Gastrocnemius medialis (tissue), 4 donors: ENCODE measurements around the gene SMURF2. TPM values are rescaled to one million over a fixed set of nuclear protein-coding genes. Genes with fewer than 3 reads are reported as not detected.

ENCODE experiments used
- ATAC-seq, 2 donors: fragments of 150-250 bp; one replicate each; pipeline ENCODE4 v1.9.1; 2016
- DNase-seq, 2 donors: peaks; one replicate each; pipeline ENCODE4 v3.0.0-alpha.2; 2019
- H3K27ac ChIP-seq, 4 donors: fragments of 200-600 bp; sonication (generic); 1 replicate in 1 of 4; 2 replicates in 3 of 4; pipeline ENCODE4 v1.5.1; 2016 to 2018; ENCODE audit warnings: mild to moderate bottlenecking in 2 of 4, moderate library complexity in 1 of 4
- H3K27me3 ChIP-seq, 3 donors: fragments of 200-600 bp; sonication (generic) in 2 of 3; 1 replicate in 1 of 3; 2 replicates in 2 of 3; pipeline versions ENCODE4 v1.5.1 to v1.6.0; 2016 to 2019; ENCODE audit warnings: mild to moderate bottlenecking in 1 of 3, moderate library complexity in 1 of 3
- H3K36me3 ChIP-seq, 2 donors: fragments of 200-600 bp; sonication (generic) in 1 of 2; one replicate each; pipeline ENCODE4 v1.5.1; 2017 to 2018
- H3K4me1 ChIP-seq, 2 donors: fragments of 200-600 bp; sonication (generic) in 1 of 2; one replicate each; pipeline ENCODE4 v1.5.1; 2016 to 2017; ENCODE audit warnings: mild to moderate bottlenecking in 2 of 2
- H3K4me3 ChIP-seq, 4 donors: fragments of 200-600 bp; sonication (generic) in 3 of 4; 1 replicate in 1 of 4; 2 replicates in 3 of 4; pipeline ENCODE4 v1.5.1; 2016 to 2019; ENCODE audit warnings: mild to moderate bottlenecking in 2 of 4
- H3K9me3 ChIP-seq, 3 donors: fragments of 200-600 bp; sonication (generic) in 2 of 3; 1 replicate in 1 of 3; 2 replicates in 2 of 3; pipeline ENCODE4 v1.5.1; 2016 to 2019
- CTCF ChIP-seq, 5 experiments: fragments of 450-650 bp in 3 of 5; fragments of 200-600 bp in 2 of 5; sonication (generic) in 2 of 5; IDR thresholded peaks in 4 of 5; conservative IDR thresholded peaks in 1 of 5; 1 replicate in 4 of 5; 2 replicates in 1 of 5; pipeline ENCODE4 v1.5.1; 2016 to 2019; ENCODE audit warnings: antibody characterized with exemption in 5 of 5, mild to moderate bottlenecking in 3 of 5, moderate library complexity in 3 of 5
- POLR2A ChIP-seq, 2 donors: fragments of 450-650 bp; IDR thresholded peaks; one replicate each; pipeline ENCODE4 v1.6.1; 2017; ENCODE audit warnings: antibody characterized with exemption in 2 of 2, mild to moderate bottlenecking in 2 of 2, moderate library complexity in 2 of 2
- in situ Hi-C, 4 donors: fragments of 200-750 bp; cut with MboI; loops; one replicate each; pipeline versions ENCODE4 v1.15.0 to v1.8.0; 2017; ENCODE audit warnings: low sequenced_read_pairs in 4 of 4
- intact Hi-C: fragments of 100-400 bp; cut with DNase I; formaldehyde crosslinking; loops from one replicate; pipeline ENCODE4 v1.15.1; 2023; ENCODE audit warnings: low total_unique reads
- total RNA-seq, 4 donors: library from RNA; depleted of rRNA; stranded (reverse); fragments of >200 nt; gene quantifications; one replicate each; pipeline versions ENCODE4 v1.1.0 to v1.2.3, GENCODE V29; 2016

The SMURF2 gene
- total RNA-seq, 4 donors from 2014 or later: 8.9 to 15.3 (median 11.4) TPM

- no peaks in the 10 kb centered on the region for H3K27me3 ChIP-seq
- peaks cover 26 to 52% of the 10 kb centered on the region in 2 donors for H3K4me1 ChIP-seq
- in situ Hi-C loops: loop anchor here in 2 of 4 donors (10.0 to 25.0 kb wide), 2 partner anchors 143 to 665 kb away; partner anchors contain the start of genes FTSJ3 (in 1 of the 2), PSMC5 (in 1 of the 2) and SMARCD2 (in 1 of the 2)
- TF ChIP-seq CTCF (IDR thresholded peaks at IDR 0.05 in 4 of 5, conservative IDR thresholded peaks at IDR 0.05 in 1 of 5) (no peak), POLR2A (IDR thresholded peaks at IDR 0.05) (no peak)
- H3K4me3 ChIP-seq: no peak overlapping the region
- DNase-seq (no peak), ATAC-seq (no peak)
- H3K9me3 ChIP-seq: no peaks in the 10 kb centered on the region
- peaks cover 7 to 74% of the 10 kb centered on the region in 2 donors for H3K36me3 ChIP-seq
- H3K27ac ChIP-seq: peak overlapping the region in 2 of 4 donors; percentile 97 to 99
- intact Hi-C loops: loop anchor here (10.0 kb wide), 1 partner anchor 677 kb away; the partner anchor contains the start of genes FTSJ3 and PSMC5
These were observed 160.1 kb downstream of the SMURF2 start for GRCh38 chr17:64502021-64502420.

GRCh38 chr17:64500862-64501765 is 161.0 kb downstream of the SMURF2 start:
- Histone ChIP-seq H3K9me3 (no peaks in the 10 kb centered on the region), H3K27me3 (no peaks in the 10 kb centered on the region), H3K36me3 (peaks cover 7 to 74% of the 10 kb centered on the region in 2 donors), H3K4me3 (no peak overlapping the region), H3K27ac (no peak overlapping the region), H3K4me1 (peaks cover 29 to 54% of the 10 kb centered on the region in 2 donors)
- ATAC-seq (no peak), DNase-seq (no peak)
- in situ Hi-C loops (loop anchor here in 2 of 4 donors (10.0 to 25.0 kb wide), 2 partner anchors 144 to 664 kb away; partner anchors contain the start of genes FTSJ3 (in 1 of the 2), PSMC5 (in 1 of the 2) and SMARCD2 (in 1 of the 2)), intact Hi-C loops (loop anchor here (10.0 kb wide), 1 partner anchor 676 kb away; the partner anchor contains the start of genes FTSJ3 and PSMC5)
- TF ChIP-seq CTCF (IDR thresholded peaks at IDR 0.05 in 4 of 5, conservative IDR thresholded peaks at IDR 0.05 in 1 of 5) (no peak), POLR2A (IDR thresholded peaks at IDR 0.05) (no peak)

- peaks cover 7 to 74% of the 10 kb centered on the region in 2 donors for H3K36me3 ChIP-seq
- no peak overlapping the region for H3K27ac ChIP-seq
- no peaks in the 10 kb centered on the region for H3K9me3 ChIP-seq
- no peak overlapping the region for H3K4me3 ChIP-seq
- DNase-seq: no peak
- in situ Hi-C loops: loop anchor here in 2 of 4 donors (10.0 to 25.0 kb wide), 2 partner anchors 144 to 663 kb away; partner anchors contain the start of genes FTSJ3 (in 1 of the 2), PSMC5 (in 1 of the 2) and SMARCD2 (in 1 of the 2)
- peaks cover 35 to 60% of the 10 kb centered on the region in 2 donors for H3K4me1 ChIP-seq
- no peak for TF ChIP-seq POLR2A (IDR thresholded peaks at IDR 0.05)
- no peak for TF ChIP-seq CTCF (IDR thresholded peaks at IDR 0.05 in 4 of 5, conservative IDR thresholded peaks at IDR 0.05 in 1 of 5)
- intact Hi-C loops: loop anchor here (10.0 kb wide), 1 partner anchor 676 kb away; the partner anchor contains the start of genes FTSJ3 and PSMC5
- H3K27me3 ChIP-seq: no peaks in the 10 kb centered on the region
- no peak for ATAC-seq
These were observed 161.6 kb downstream of the SMURF2 start for GRCh38 chr17:64500487-64500859.

GRCh38 chr17:64499805-64500486 is 162.2 kb downstream of the SMURF2 start:
- no peak for DNase-seq
- Histone ChIP-seq H3K4me3 (no peak overlapping the region), H3K27me3 (no peaks in the 10 kb centered on the region), H3K27ac (no peak overlapping the region), H3K36me3 (peaks cover 7 to 74% of the 10 kb centered on the region in 2 donors), H3K9me3 (no peaks in the 10 kb centered on the region), H3K4me1 (peaks cover 40 to 64% of the 10 kb centered on the region in 2 donors)
- no peak for ATAC-seq
- in situ Hi-C loops: loop anchor here in 2 of 4 donors (10.0 to 25.0 kb wide), 2 partner anchors 145 to 663 kb away; partner anchors contain the start of genes FTSJ3 (in 1 of the 2), PSMC5 (in 1 of the 2) and SMARCD2 (in 1 of the 2)
- intact Hi-C loops: loop anchor here (10.0 kb wide), 1 partner anchor 675 kb away; the partner anchor contains the start of genes FTSJ3 and PSMC5
- TF ChIP-seq CTCF (IDR thresholded peaks at IDR 0.05 in 4 of 5, conservative IDR thresholded peaks at IDR 0.05 in 1 of 5) (no peak), POLR2A (IDR thresholded peaks at IDR 0.05) (no peak)
